Articular chondrocyte of knee joint (primary cell): Measurements from ENCODE around the gene UBAP1. TPM values are rescaled to one million over a fixed set of nuclear protein-coding genes. Genes with fewer than 3 reads are reported as not detected.

Experiments used
- small RNA-seq: library from RNA; depleted of rRNA; stranded (forward); fragments of <200 nt; gene quantifications from one replicate; pipeline ENCODE3, GENCODE V24; 2012
- total RNA-seq: library from RNA; depleted of rRNA; stranded (reverse); fragments of >200 nt; gene quantifications from 2 replicates; pipeline ENCODE4 v1.2.3, GENCODE V29; 2012

UBAP1 gene
- total RNA-seq, result 39.3 and 48.4 TPM in 2 replicates

DNA sequence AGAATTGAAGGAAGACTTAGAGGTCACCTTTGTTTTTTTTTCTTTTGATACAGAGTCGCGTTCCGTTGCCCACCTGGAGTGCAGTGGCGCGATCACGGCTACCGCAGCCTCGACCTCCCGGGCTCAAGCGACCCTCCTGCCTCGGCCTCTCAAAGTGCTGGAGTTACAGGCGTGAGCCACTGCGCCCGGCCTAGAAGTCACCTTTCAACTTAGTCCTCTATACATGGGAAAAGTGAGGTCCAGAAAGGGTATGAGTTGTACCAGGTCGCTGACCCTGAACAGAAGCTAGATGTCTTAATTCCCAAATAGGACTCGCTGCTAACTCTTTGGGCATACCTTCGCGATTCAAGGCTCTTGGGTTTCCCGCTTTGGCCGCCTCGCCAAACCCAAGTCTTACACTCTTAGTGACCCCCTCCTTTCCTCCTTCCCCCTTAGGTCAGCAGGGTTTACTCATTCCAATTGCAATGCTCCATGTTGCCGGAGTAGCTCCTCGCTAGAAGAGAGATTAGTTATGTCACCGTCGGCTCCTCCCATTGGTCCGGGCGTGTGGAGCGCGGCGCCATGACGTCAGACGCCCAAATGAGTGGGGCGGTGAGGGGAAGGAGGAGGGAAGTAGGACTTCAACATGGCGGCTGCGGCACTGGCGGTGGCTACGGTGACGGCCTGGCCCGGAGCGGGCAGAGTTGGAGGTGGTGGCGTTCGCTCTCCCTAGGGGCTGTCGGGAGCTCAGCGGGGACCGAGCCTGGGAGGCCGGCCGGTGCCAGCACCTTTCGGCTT lies at the start of gene UBAP1:
Gene UBAP1, plus strand, starts transcription at position 608 of the 777 bp plus-strand sequence. CDS start 41,872 bp downstream, outside the sequence.

Small RNA genes lying within 50 kb of the gene (small RNA-seq; reads per million reads assigned to genes)
- gene AL353662.3, result not detected
- not detected for gene RNA5SP282
- gene RNU2-50P, result not detected

Other genes with a start within 250 kb of the UBAP1 start
- gene UBAP2, start 130.2 kb upstream of the UBAP1 start, total RNA-seq, result 20.9 and 28.3 TPM in 2 replicates
- gene DCAF12, start 52.3 kb upstream of the UBAP1 start, total RNA-seq, result 22.7 and 23.3 TPM in 2 replicates
- gene KIF24, start 150.2 kb downstream of the UBAP1 start, total RNA-seq, result 2.1 and 2.8 TPM in 2 replicates
- gene NUDT2, start 150.5 kb downstream of the UBAP1 start, total RNA-seq, result 19.2 and 42.3 TPM in 2 replicates
- 1.6 and 1.7 TPM in 2 replicates for gene MYORG, start 197.9 kb downstream of the UBAP1 start, total RNA-seq